ENCODE data around the gene MAP3K2. TPM values are rescaled to one million over a fixed set of nuclear protein-coding genes. Genes with fewer than 3 reads are reported as not detected.

Gene MAP3K2
- polyA plus RNA-seq, 1 donor from 2014 or later = 37.0 TPM

- H3K9me3 ChIP-seq (ENCODE audit: low read length) = no peaks in the 10 kb centered on the region
- H3K27me3 ChIP-seq (ENCODE audit: insufficient read depth, low read depth, low read length) = no peaks in the 10 kb centered on the region
- no peaks in the 10 kb centered on the region for H4K20me1 ChIP-seq (ENCODE audit: insufficient read depth)
- no peak overlapping the region for H2AFZ ChIP-seq (ENCODE audit: low read depth, low read length)
- H3K79me2 ChIP-seq (replicated peaks; ENCODE audit: insufficient read depth, low read length) = no peaks in the 10 kb centered on the region
- no peak overlapping the region for H3K27ac ChIP-seq (ENCODE audit: low read length)
- no peak overlapping the region for H3K4me2 ChIP-seq (ENCODE audit: low read length)
- H3F3A ChIP-seq (ENCODE audit: insufficient read depth, low read length, poor library complexity, severe bottlenecking) = no peaks in the 10 kb centered on the region
- TF ChIP-seq MXI1 (conservative IDR thresholded peaks at IDR 0.05; ENCODE audit: poor library complexity, severe bottlenecking) = no peak
- no peak for TF ChIP-seq EZH2 (IDR thresholded peaks at IDR 0.05; ENCODE audit: borderline replicate concordance, insufficient read depth, low read length, poor library complexity, severe bottlenecking)
- TF ChIP-seq POLR2AphosphoS5 (IDR thresholded peaks at IDR 0.05) = no peak
- TF ChIP-seq RAD21 (conservative IDR thresholded peaks at IDR 0.05) = no peak
- no peak for TF ChIP-seq EP300 (conservative IDR thresholded peaks at IDR 0.05; ENCODE audit: poor library complexity, severe bottlenecking)
- no peak for TF ChIP-seq REST (IDR thresholded peaks at IDR 0.05; ENCODE audit: borderline replicate concordance)
- TF ChIP-seq TAF1 (IDR thresholded peaks at IDR 0.05; ENCODE audit: low read depth) = no peak
- no peak for TF ChIP-seq CTCF (IDR thresholded peaks at IDR 0.05; ENCODE audit: poor library complexity, severe bottlenecking)
- TF ChIP-seq SMC3 (conservative IDR thresholded peaks at IDR 0.05; ENCODE audit: poor library complexity) = no peak
- no peaks in the 10 kb centered on the region for H3K9me2 ChIP-seq (ENCODE audit: insufficient read depth, low read length)
- peaks cover 6% of the 10 kb centered on the region for H3K36me3 ChIP-seq (ENCODE audit: insufficient read depth, low read length)
- H3K4me3 ChIP-seq (ENCODE audit: low read length) = no peak overlapping the region
- no peak overlapping the region for H3K9ac ChIP-seq (ENCODE audit: low read length)
Observed at GRCh38 chr2:127313406-127313805, 74.4 kb downstream of the MAP3K2 start.

- H3K27me3 ChIP-seq (ENCODE audit: insufficient read depth, low read depth, low read length) = no peaks in the 10 kb centered on the region
- no peaks in the 10 kb centered on the region for H3F3A ChIP-seq (ENCODE audit: insufficient read depth, low read length, poor library complexity, severe bottlenecking)
- H2AFZ ChIP-seq (ENCODE audit: low read depth, low read length) = no peak overlapping the region
- H3K36me3 ChIP-seq (ENCODE audit: insufficient read depth, low read length) = peaks cover 6% of the 10 kb centered on the region
- TF ChIP-seq TAF1 (IDR thresholded peaks at IDR 0.05; ENCODE audit: low read depth) (no peak), CTCF (IDR thresholded peaks at IDR 0.05; ENCODE audit: poor library complexity, severe bottlenecking) (no peak), POLR2AphosphoS5 (IDR thresholded peaks at IDR 0.05) (no peak), RAD21 (conservative IDR thresholded peaks at IDR 0.05) (no peak), MXI1 (conservative IDR thresholded peaks at IDR 0.05; ENCODE audit: poor library complexity, severe bottlenecking) (no peak), REST (IDR thresholded peaks at IDR 0.05; ENCODE audit: borderline replicate concordance) (no peak), EP300 (conservative IDR thresholded peaks at IDR 0.05; ENCODE audit: poor library complexity, severe bottlenecking) (no peak), EZH2 (IDR thresholded peaks at IDR 0.05; ENCODE audit: borderline replicate concordance, insufficient read depth, low read length, poor library complexity, severe bottlenecking) (no peak), SMC3 (conservative IDR thresholded peaks at IDR 0.05; ENCODE audit: poor library complexity) (no peak)
- H4K20me1 ChIP-seq (ENCODE audit: insufficient read depth) = no peaks in the 10 kb centered on the region
- H3K27ac ChIP-seq (ENCODE audit: low read length) = no peak overlapping the region
- no peaks in the 10 kb centered on the region for H3K79me2 ChIP-seq (replicated peaks; ENCODE audit: insufficient read depth, low read length)
- no peak overlapping the region for H3K9ac ChIP-seq (ENCODE audit: low read length)
- H3K4me2 ChIP-seq (ENCODE audit: low read length) = no peak overlapping the region
- no peaks in the 10 kb centered on the region for H3K9me3 ChIP-seq (ENCODE audit: low read length)
- no peak overlapping the region for H3K4me3 ChIP-seq (ENCODE audit: low read length)
- no peaks in the 10 kb centered on the region for H3K9me2 ChIP-seq (ENCODE audit: insufficient read depth, low read length)
Observed at GRCh38 chr2:127310980-127311379, 76.8 kb downstream of the MAP3K2 start.
